Measurements from ENCODE around the gene TIAL1.
A peak's percentile ranks its signal among the peaks of the same experiment; 100 is the strongest.
"Not testable (repeated sequence)": the region's sequence is repeated elsewhere in the genome, so short reads cannot be mapped to it uniquely, and the experiment has no call there.

The TIAL1 gene

GRCh38 chr10:119613741-119614140, 17.0 kb upstream of the TIAL1 start:
- DNase-seq: no peak

- DNase-seq: no peak
Observed at GRCh38 chr10:119611433-119611832, 14.7 kb upstream of the TIAL1 start.

GRCh38 chr10:119609516-119609915, 12.8 kb upstream of the TIAL1 start:
- no peak for DNase-seq

GRCh38 chr10:119608316-119609155, 11.8 kb upstream of the TIAL1 start:
- peak; percentile 46 for DNase-seq

GRCh38 chr10:119604468-119604867, 7.7 kb upstream of the TIAL1 start:
- no peak for DNase-seq

GRCh38 chr10:119602241-119603095, 5.7 kb upstream of the TIAL1 start:
- DNase-seq: peak; percentile 59

GRCh38 chr10:119598397-119598796, 1.6 kb upstream of the TIAL1 start:
- DNase-seq: no peak

GRCh38 chr10:119597405-119598186, 832 bp upstream of the TIAL1 start:
- no peak for DNase-seq

- peak; percentile 83 for DNase-seq
Observed at GRCh38 chr10:119595676-119596515, 868 bp downstream of the TIAL1 start.

GRCh38 chr10:119595134-119595675, 1.6 kb downstream of the TIAL1 start:
- no peak for DNase-seq

- no peak for DNase-seq
Observed at GRCh38 chr10:119588071-119588470, 8.7 kb downstream of the TIAL1 start.

GRCh38 chr10:119578355-119578754, 18.4 kb downstream of the TIAL1 start:
- DNase-seq: no peak

GRCh38 chr10:119575991-119576390, 20.8 kb downstream of the TIAL1 start:
- DNase-seq: no peak

GRCh38 chr10:119575506-119575905, 21.3 kb downstream of the TIAL1 start:
- DNase-seq: no peak

- DNase-seq: no peak
Observed at GRCh38 chr10:119567978-119568377, 28.8 kb downstream of the TIAL1 start.

GRCh38 chr10:119562097-119562496, 34.7 kb downstream of the TIAL1 start:
- no peak for DNase-seq

- DNase-seq: not testable (repeated sequence)
Observed at GRCh38 chr10:119559511-119559910, 37.3 kb downstream of the TIAL1 start.

- DNase-seq: not testable (repeated sequence)
Observed at GRCh38 chr10:119556081-119556480, 40.7 kb downstream of the TIAL1 start.

GRCh38 chr10:119555178-119555784, 41.5 kb downstream of the TIAL1 start:
- no peak for DNase-seq

- DNase-seq: no peak
Observed at GRCh38 chr10:119550827-119551226, 45.9 kb downstream of the TIAL1 start.

- no peak for DNase-seq
Observed at GRCh38 chr10:119549247-119549999, 47.3 kb downstream of the TIAL1 start.

Data from activated CD4-positive, alpha-beta T cell treated with anti-CD3 and anti-CD28 coated beads for 48 hours (primary cell).